KMS-11 (cell line): ENCODE measurements around the gene TULP4.
"Not testable (repeated sequence)": the region's sequence is repeated elsewhere in the genome, so short reads cannot be mapped to it uniquely, and the experiment has no call there.

Experiments used
- H2AFZ ChIP-seq: fragments of 200-600 bp; sonication (generic); 2 replicates; pipeline ENCODE4 v1.6.1; 2016; ENCODE audit warnings: antibody characterized with exemption, mixed run types, low read depth
- H3K27ac ChIP-seq: fragments of 200-600 bp; sonication (generic); 2 replicates; pipeline ENCODE4 v1.6.1; 2016; ENCODE audit warnings: mild to moderate bottlenecking, mixed run types
- H3K27me3 ChIP-seq: fragments of 200-600 bp; sonication (generic); 2 replicates; pipeline ENCODE4 v1.6.1; 2017; ENCODE audit warnings: mild to moderate bottlenecking, low read depth, mixed run types, moderate library complexity; ENCODE audit not compliant: insufficient read depth
- H3K36me3 ChIP-seq: fragments of 200-600 bp; sonication (generic); 2 replicates; pipeline ENCODE4 v1.6.1; 2017; ENCODE audit warnings: mild to moderate bottlenecking, mixed run types; ENCODE audit not compliant: insufficient read depth
- H3K4me1 ChIP-seq: fragments of 200-600 bp; sonication (generic); 2 replicates; pipeline ENCODE4 v1.6.1; 2016; ENCODE audit warnings: mild to moderate bottlenecking, low read depth, mixed run types; ENCODE audit not compliant: poor library complexity, severe bottlenecking
- H3K4me2 ChIP-seq: fragments of 200-600 bp; sonication (generic); 2 replicates; pipeline ENCODE4 v1.7.0; 2016; ENCODE audit warnings: mild to moderate bottlenecking, mixed run types
- H3K4me3 ChIP-seq: fragments of 200-600 bp; sonication (generic); IDR thresholded peaks from 2 replicates; pipeline ENCODE4 v1.6.1; 2017; ENCODE audit warnings: low read depth, low read length, mixed read lengths; ENCODE audit not compliant: insufficient read depth
- H3K79me2 ChIP-seq: fragments of 200-600 bp; sonication (generic); 2 replicates; pipeline ENCODE4 v1.6.1; 2016; ENCODE audit warnings: low read depth, mixed run types; ENCODE audit not compliant: insufficient read depth
- H3K9ac ChIP-seq: fragments of 200-600 bp; sonication (generic); 2 replicates; pipeline ENCODE4 v1.6.1; 2016; ENCODE audit warnings: mild to moderate bottlenecking, mixed run types
- H4K20me1 ChIP-seq: fragments of 200-600 bp; sonication (generic); 2 replicates; pipeline ENCODE4 v1.6.1; 2016; ENCODE audit warnings: mild to moderate bottlenecking, mixed run types; ENCODE audit not compliant: insufficient read depth
- CTCF ChIP-seq: fragments of 200-600 bp; sonication (generic); conservative IDR thresholded peaks from 2 replicates; pipeline ENCODE4 v1.6.1; 2017; ENCODE audit warnings: low read depth, mild to moderate bottlenecking, antibody characterized with exemption, low read length, moderate library complexity, mixed read lengths

The TULP4 gene

GRCh38 chr6:158521759-158522158 lies 209.5 kb downstream of the TULP4 start:
- Histone ChIP-seq H3K27ac (no peak overlapping the region), H3K79me2 (no peaks in the 10 kb centered on the region), H3K4me2 (no peak overlapping the region), H4K20me1 (no peaks in the 10 kb centered on the region), H3K4me1 (no peaks in the 10 kb centered on the region), H3K36me3 (no peaks in the 10 kb centered on the region), H3K4me3 (no peak overlapping the region), H3K27me3 (no peaks in the 10 kb centered on the region), H2AFZ (no peak overlapping the region), H3K9ac (no peak overlapping the region)
- TF ChIP-seq CTCF: no peak

GRCh38 chr6:158522616-158523015 lies 210.4 kb downstream of the TULP4 start:
- Histone ChIP-seq H3K4me3 (no peak overlapping the region), H3K27me3 (no peaks in the 10 kb centered on the region), H3K79me2 (no peaks in the 10 kb centered on the region), H4K20me1 (no peaks in the 10 kb centered on the region), H3K4me2 (no peak overlapping the region), H3K4me1 (no peaks in the 10 kb centered on the region), H2AFZ (no peak overlapping the region), H3K36me3 (no peaks in the 10 kb centered on the region), H3K9ac (no peak overlapping the region), H3K27ac (no peak overlapping the region)
- no peak for TF ChIP-seq CTCF

- Histone ChIP-seq H3K36me3 (no peaks in the 10 kb centered on the region), H3K9ac (no peak overlapping the region), H3K79me2 (no peaks in the 10 kb centered on the region), H3K4me1 (no peaks in the 10 kb centered on the region), H2AFZ (no peak overlapping the region), H3K4me2 (no peak overlapping the region), H3K27me3 (no peaks in the 10 kb centered on the region), H3K27ac (no peak overlapping the region), H3K4me3 (no peak overlapping the region), H4K20me1 (no peaks in the 10 kb centered on the region)
- no peak for TF ChIP-seq CTCF
Observed at GRCh38 chr6:158524311-158524710, 212.0 kb downstream of the TULP4 start.

- not testable (repeated sequence) for H3K36me3 ChIP-seq, H3K27me3 ChIP-seq, H3K4me3 ChIP-seq, H3K79me2 ChIP-seq, H3K4me1 ChIP-seq, H3K27ac ChIP-seq, H2AFZ ChIP-seq, H4K20me1 ChIP-seq, H3K4me2 ChIP-seq, H3K9ac ChIP-seq
Observed at GRCh38 chr6:158527858-158528257, 215.6 kb downstream of the TULP4 start.

GRCh38 chr6:158528826-158529225 lies 216.6 kb downstream of the TULP4 start:
- H3K9ac ChIP-seq: no peak overlapping the region

More at GRCh38 chr6:158528826-158529225, 216.6 kb downstream of the TULP4 start:
- no peaks in the 10 kb centered on the region for H3K27me3 ChIP-seq
- no peak for TF ChIP-seq CTCF
- no peaks in the 10 kb centered on the region for H3K4me1 ChIP-seq
- no peaks in the 10 kb centered on the region for H4K20me1 ChIP-seq
- H3K36me3 ChIP-seq: no peaks in the 10 kb centered on the region
- H3K27ac ChIP-seq: no peak overlapping the region
- H3K4me3 ChIP-seq: no peak overlapping the region
- H3K4me2 ChIP-seq: no peak overlapping the region
- no peaks in the 10 kb centered on the region for H3K79me2 ChIP-seq
- H2AFZ ChIP-seq: no peak overlapping the region
